GM18858 (cell line): ENCODE results near the gene NFATC4.

Experiments used
- ATAC-seq: cut with Tn5 transposase; IDR thresholded peaks from one replicate; pipeline ENCODE4 v1.9.1; 2021; ENCODE audit not compliant: unreplicated experiment

Gene NFATC4

DNA sequence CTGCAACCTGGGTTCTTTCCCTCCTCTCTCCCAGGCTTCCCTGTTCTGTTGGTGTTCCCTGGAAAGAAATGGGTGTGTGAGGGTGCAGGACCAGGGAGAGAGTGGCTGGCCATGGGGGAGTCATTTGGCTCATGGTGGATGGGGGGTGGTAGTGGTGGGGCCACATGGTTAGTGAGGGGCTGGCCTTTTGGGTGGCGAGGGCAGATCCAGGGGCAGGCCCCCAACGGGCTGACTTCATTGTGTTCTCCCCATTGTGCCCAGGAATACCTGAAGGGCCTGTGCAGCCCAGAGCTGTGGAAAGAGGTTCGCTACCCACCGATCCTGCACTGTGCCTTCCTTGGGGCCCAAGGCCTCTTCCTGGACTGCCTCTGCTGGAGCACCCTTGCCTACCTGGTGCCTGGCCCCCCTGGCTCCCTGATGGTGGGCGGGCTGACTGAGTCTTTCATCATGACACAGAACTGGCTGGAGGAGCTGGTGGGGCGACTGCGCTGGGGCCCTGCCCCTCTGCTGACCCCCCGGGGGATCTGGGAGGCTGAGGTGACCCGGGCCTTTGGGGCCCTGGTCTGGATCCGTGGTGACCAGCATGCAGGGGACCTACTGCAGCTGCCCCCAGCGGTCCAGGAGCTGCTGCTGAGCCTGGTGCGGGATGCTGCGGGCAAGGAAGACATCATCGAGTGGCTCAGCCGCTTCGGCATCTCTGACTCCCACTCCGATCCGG is 39.8 kb downstream of the NFATC4 start:
- no peak for ATAC-seq

DNA sequence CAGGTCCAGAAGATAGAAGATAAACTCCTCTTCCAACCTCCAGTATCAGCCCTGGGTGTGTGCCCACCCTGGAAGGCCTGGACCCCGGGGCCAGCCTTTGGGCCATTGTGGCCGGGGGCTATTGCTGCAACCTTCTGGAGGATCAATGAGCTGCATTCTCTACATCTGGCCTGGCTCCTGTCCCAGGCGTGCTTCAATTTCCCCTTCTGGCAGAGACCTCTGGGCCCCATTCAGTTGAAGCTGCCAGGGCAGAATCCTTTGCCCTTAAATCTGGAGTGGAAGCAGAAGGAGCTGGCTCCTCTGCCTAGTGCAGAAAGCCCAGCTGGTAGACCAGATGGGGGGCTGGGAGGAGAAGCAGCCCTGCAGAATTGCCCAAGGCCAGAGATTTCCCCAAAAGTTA is 40.8 kb downstream of the NFATC4 start:
- no peak for ATAC-seq

GRCh38 chr14:24409192-24409591 is 41.2 kb downstream of the NFATC4 start:
- no peak for ATAC-seq

DNA sequence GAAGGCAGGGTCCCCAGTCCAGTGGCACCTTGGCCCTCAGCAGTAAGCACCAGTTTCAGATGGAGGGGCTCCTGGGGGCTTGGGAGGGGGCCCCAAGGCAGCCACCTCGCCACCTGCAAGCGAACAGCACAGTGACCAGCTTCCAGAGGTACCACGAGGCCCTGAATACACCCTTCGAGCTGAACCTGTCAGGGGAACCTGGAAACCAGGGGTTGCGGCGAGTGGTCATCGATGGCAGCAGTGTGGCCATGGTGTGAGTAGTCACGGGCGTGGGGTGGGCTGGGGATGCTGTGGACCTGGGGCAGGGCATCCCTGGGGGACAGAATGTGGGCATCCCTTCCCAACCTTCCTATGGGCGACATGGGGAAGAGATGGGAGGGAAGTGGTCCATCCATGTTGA is 42.0 kb downstream of the NFATC4 start:
- no peak for ATAC-seq

GRCh38 chr14:24411443-24412389 is 43.7 kb downstream of the NFATC4 start:
- no peak for ATAC-seq

DNA sequence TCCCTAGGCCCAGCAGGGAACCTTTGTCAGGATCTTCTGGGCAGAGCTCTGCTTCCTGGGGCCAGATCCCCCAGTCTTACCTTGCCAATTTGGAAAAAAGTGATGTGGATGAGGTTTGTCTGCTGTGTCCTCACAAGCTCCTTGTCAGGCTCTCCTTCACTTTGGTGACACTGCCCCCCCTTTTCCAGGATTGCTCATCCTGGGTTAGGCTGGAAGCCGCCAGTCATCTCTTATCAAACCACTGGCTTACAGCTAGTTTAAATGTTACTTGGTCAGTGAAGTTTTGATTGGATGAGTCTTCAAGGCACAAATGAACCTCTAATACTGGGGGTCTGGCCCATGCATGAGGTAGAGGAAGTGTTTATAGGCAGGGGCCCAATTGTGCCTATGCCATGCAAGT is 46.1 kb downstream of the NFATC4 start:
- ATAC-seq = no peak

DNA sequence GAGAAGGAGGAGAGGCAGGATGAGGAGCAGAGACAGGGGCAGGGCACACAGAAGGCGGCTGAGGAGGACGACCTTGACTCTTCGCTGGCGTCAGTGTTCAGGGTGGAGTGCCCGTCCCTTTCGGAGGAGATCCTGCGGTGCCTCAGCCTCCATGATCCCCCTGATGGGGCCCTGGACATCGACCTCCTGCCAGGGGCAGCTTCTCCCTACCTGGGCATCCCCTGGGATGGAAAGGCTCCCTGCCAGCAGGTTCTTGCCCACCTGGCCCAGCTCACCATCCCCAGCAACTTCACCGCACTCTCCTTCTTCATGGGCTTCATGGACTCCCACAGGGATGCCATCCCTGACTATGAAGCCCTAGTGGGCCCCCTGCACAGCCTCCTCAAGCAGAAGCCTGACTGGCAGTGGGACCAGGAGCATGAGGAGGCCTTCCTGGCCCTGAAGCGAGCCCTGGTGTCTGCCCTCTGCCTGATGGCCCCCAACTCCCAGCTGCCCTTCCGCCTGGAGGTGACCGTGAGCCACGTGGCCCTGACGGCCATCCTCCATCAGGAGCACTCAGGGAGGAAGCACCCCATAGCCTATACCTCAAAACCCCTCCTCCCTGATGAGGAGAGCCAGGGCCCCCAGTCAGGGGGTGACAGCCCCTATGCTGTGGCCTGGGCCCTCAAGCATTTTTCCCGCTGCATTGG is 46.9 kb downstream of the NFATC4 start:
- ATAC-seq = no peak

DNA sequence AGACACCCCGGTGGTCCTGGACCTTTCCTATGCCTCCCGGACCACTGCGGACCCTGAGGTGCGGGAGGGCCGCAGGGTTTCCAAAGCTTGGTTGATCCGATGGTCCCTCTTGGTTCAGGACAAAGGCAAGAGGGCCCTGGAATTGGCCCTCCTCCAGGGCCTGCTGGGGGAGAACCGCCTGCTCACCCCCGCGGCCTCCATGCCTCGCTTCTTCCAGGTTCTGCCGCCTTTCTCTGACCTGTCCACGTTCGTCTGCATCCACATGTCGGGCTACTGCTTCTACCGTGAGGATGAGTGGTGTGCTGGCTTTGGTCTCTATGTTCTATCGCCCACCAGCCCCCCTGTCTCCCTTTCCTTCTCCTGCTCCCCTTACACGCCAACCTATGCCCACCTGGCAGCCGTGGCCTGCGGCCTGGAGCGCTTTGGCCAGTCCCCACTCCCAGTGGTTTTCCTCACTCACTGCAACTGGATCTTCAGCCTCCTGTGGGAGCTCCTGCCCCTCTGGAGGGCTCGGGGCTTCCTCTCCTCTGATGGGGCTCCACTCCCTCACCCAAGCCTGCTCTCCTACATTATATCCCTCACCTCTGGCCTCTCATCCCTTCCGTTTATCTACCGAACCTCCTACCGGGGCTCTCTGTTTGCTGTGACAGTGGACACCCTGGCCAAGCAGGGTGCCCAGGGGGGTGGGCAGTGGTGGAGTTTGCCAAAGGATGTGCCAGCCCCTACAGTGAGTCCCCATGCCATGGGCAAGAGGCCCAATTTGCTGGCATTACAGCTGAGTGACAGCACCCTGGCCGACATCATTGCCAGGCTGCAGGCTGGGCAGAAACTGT is 47.7 kb downstream of the NFATC4 start:
- ATAC-seq = no peak

DNA sequence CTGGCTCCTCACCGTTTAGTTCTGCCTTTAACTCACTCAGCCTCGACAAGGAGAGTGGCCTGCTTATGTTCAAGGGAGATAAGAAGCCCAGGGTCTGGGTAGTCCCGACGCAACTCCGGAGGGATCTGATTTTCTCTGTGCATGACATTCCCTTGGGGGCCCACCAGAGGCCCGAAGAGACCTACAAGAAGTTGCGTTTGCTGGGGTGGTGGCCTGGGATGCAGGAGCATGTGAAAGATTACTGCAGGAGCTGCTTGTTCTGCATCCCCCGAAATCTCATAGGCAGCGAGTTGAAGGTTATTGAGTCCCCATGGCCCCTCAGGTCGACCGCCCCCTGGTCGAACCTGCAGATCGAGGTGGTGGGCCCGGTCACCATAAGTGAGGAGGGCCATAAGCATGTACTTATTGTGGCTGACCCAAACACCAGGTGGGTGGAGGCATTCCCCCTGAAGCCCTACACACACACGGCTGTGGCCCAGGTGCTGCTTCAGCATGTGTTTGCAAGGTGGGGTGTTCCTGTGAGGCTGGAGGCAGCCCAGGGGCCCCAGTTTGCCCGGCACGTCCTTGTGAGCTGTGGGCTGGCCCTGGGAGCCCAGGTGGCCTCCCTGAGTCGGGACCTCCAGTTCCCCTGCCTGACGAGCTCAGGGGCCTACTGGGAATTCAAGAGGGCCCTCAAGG is 48.4 kb downstream of the NFATC4 start:
- ATAC-seq = no peak

GRCh38 chr14:24416932-24417619 is 49.1 kb downstream of the NFATC4 start:
- ATAC-seq = no peak

GRCh38 chr14:24417832-24418491 is 50.0 kb downstream of the NFATC4 start:
- ATAC-seq = no peak

DNA sequence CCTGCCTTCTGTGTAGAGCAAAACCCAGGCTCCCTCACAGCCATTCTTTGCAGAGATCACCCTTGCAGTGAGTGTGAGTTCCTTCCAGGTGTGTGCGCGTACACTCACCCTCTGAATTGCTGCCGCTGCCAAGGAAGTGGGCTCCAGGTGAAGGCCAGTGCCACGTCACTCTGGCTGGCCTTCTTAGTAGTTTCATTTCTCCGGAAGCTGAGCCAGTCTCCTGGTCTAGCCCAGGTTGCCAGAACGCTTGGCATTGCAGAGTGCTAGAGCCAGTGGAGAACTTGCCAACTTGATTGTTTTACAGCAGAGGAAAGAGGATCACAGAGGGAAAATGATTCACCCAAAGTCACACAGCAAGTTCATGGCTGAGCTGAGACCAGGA is 50.5 kb downstream of the NFATC4 start:
- ATAC-seq = no peak

DNA sequence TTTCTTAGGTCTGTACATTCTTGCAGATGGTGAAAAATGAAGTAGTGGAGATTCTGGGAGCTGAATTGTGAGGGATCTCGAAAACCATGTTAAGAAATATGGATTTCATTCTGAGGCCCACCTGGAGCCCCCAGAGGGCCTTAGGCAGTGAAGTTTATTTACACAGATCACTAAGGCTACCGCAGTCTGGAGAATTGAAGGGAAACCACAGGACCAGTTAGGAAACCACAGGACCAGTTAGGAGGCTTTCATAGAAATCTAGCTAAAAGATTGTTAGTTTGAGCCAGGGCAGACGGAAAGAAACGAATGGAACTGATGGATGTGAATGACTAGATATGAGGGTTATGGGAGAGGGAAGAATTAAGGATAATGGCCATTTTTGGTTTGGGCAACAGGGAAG is 54.3 kb downstream of the NFATC4 start:
- ATAC-seq = no peak

GRCh38 chr14:24422694-24423601 is 55.0 kb downstream of the NFATC4 start:
- ATAC-seq = no peak

GRCh38 chr14:24425704-24426103 is 57.7 kb downstream of the NFATC4 start:
- ATAC-seq = no peak

- no peak for ATAC-seq
These were observed 58.3 kb downstream of the NFATC4 start for GRCh38 chr14:24426150-24426911.

DNA sequence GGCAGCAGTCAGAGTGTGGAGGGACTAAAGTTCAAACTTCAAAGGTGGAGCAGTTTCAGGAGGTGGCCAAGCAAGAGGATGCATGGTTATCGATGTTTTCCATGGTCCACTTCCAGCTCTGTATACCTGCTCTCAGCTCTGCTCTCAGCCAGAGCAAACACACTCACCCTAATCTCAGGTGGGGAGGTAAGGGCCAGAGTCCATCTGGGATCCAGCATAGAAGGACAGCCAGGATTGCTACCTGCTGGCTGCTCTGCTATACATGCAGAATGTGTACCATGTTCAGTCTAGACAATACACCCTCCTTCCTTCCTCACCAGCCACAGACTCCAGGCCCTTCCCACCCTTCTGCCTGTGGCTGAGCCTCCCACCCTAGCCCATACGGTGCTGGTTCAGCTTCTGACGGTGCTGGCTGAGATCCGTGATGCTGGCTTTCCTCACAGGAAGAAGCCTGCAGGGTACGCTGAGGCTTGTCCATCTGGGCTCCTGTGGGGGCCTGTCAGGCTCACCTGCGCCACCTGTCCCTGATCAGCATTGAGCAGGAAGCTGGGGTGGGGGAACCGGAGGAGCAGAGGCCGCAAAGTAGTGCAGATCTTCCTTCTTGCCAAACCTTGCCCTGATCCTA is 59.0 kb downstream of the NFATC4 start:
- no peak for ATAC-seq
